Breast epithelium (tissue), 4 donors: ENCODE results near the gene SYT1. TPM values are rescaled to one million over a fixed set of nuclear protein-coding genes. Genes with fewer than 3 reads are reported as not detected.

Experiments
- DNase-seq, 2 donors: peaks; one replicate each; pipeline ENCODE4 v3.0.0-alpha.2; 2019; ENCODE audit warnings: low spot score in 2 of 2
- H3K27ac ChIP-seq, 2 donors: fragments of 200-600 bp; sonication (generic) in 1 of 2; one replicate each; pipeline ENCODE4 v1.5.1; 2016 to 2019; ENCODE audit warnings: mild to moderate bottlenecking in 1 of 2
- H3K27me3 ChIP-seq, 2 donors: fragments of 200-600 bp; sonication (generic) in 1 of 2; one replicate each; pipeline versions ENCODE4 v1.5.1 to v1.6.0; 2017 to 2019; ENCODE audit warnings: control low read depth in 1 of 2, mild to moderate bottlenecking in 1 of 2
- H3K36me3 ChIP-seq: fragments of 200-600 bp; one replicate; pipeline ENCODE4 v1.5.1; 2019
- H3K4me1 ChIP-seq, 2 donors: fragments of 200-600 bp; sonication (generic); one replicate each; pipeline ENCODE4 v1.5.1; 2016 to 2019; ENCODE audit warnings: control low read depth in 1 of 2
- H3K4me3 ChIP-seq, 3 donors: fragments of 200-600 bp; sonication (generic); 1 replicate in 2 of 3; 2 replicates in 1 of 3; pipeline ENCODE4 v1.5.1; 2016 to 2019; ENCODE audit warnings: mild to moderate bottlenecking in 3 of 3, moderate library complexity in 2 of 3
- H3K9me3 ChIP-seq, 2 donors: fragments of 200-600 bp; sonication (generic) in 1 of 2; one replicate each; pipeline ENCODE4 v1.5.1; 2016 to 2019; ENCODE audit warnings: control low read depth in 1 of 2
- CTCF ChIP-seq, 3 donors: fragments of 450-650 bp; IDR thresholded peaks; one replicate each; pipeline ENCODE4 v1.5.1; 2016 to 2017; ENCODE audit warnings: antibody characterized with exemption in 3 of 3, mild to moderate bottlenecking in 3 of 3, moderate library complexity in 3 of 3
- POLR2A ChIP-seq: fragments of 450-650 bp; IDR thresholded peaks from one replicate; pipeline ENCODE4 v1.6.1; 2016; ENCODE audit warnings: antibody characterized with exemption, mild to moderate bottlenecking, moderate library complexity
- POLR2AphosphoS5 ChIP-seq, 3 donors: sonication (generic); formaldehyde crosslinking; IDR thresholded peaks; one replicate each; pipeline ENCODE4 v1.6.1; 2017; ENCODE audit warnings: antibody characterized with exemption in 3 of 3
- intact Hi-C: fragments of 100-400 bp; cut with DNase I; formaldehyde crosslinking; loops from one replicate; pipeline ENCODE4 v1.15.1; 2023; ENCODE audit warnings: low total_unique reads
- total RNA-seq, 3 donors: library from RNA; depleted of rRNA; stranded (reverse); fragments of >200 nt; gene quantifications; one replicate each; pipeline ENCODE4 v1.1.0, GENCODE V29; 2016

Gene SYT1
- total RNA-seq = 1 to 10 TPM; 1.1 to 2.3 (median 1.6) TPM

- Histone ChIP-seq H3K9me3 (no peaks in the 10 kb centered on the region), H3K27me3 (no peaks in the 10 kb centered on the region), H3K4me3 (peak within 1 kb of the TSS; percentile 37 to 74 (median 61)), H3K36me3 (no peaks in the 10 kb centered on the region), H3K27ac (peak within 1 kb of the TSS; percentile 21 to 77), H3K4me1 (no peaks in the 10 kb centered on the region)
- intact Hi-C loops = no loop called here
- TF ChIP-seq POLR2AphosphoS5 (IDR thresholded peaks at IDR 0.05) = no peak
- TF ChIP-seq CTCF (IDR thresholded peaks at IDR 0.05) = no peak
- no peak for TF ChIP-seq POLR2A
- DNase-seq = peak in 1 of 2 donors; percentile 57
Observed at GRCh38 chr12:78864403-78864869, at the start of gene SYT1. Gene SYT1 (plus strand): TSS chr12:78864774.

GRCh38 chr12:78818487-78818886 lies 46.1 kb upstream of the SYT1 start:
- no peak for DNase-seq
- TF ChIP-seq CTCF (IDR thresholded peaks at IDR 0.05) = no peak
- no peak for TF ChIP-seq POLR2AphosphoS5 (IDR thresholded peaks at IDR 0.05)
- no peak for TF ChIP-seq POLR2A
- Histone ChIP-seq H3K36me3 (no peaks in the 10 kb centered on the region), H3K27ac (no peak overlapping the region), H3K27me3 (no peaks in the 10 kb centered on the region), H3K4me1 (no peaks in the 10 kb centered on the region), H3K9me3 (peaks cover 0 to 8% of the 10 kb centered on the region in 2 donors), H3K4me3 (no peak overlapping the region)
- intact Hi-C loops = no loop called here

GRCh38 chr12:78820946-78821345 lies 43.6 kb upstream of the SYT1 start:
- H3K4me3 ChIP-seq = no peak overlapping the region
- H3K27me3 ChIP-seq = no peaks in the 10 kb centered on the region
- intact Hi-C loops = no loop called here
- no peak for DNase-seq
- no peaks in the 10 kb centered on the region for H3K4me1 ChIP-seq
- no peak for TF ChIP-seq CTCF (IDR thresholded peaks at IDR 0.05)
- TF ChIP-seq POLR2AphosphoS5 (IDR thresholded peaks at IDR 0.05) = no peak
- TF ChIP-seq POLR2A = no peak
- no peak overlapping the region for H3K27ac ChIP-seq
- no peaks in the 10 kb centered on the region for H3K36me3 ChIP-seq
- H3K9me3 ChIP-seq = no peaks in the 10 kb centered on the region

- TF ChIP-seq CTCF (IDR thresholded peaks at IDR 0.05) (no peak), POLR2A (no peak), POLR2AphosphoS5 (IDR thresholded peaks at IDR 0.05) (no peak)
- intact Hi-C loops = no loop called here
- Histone ChIP-seq H3K27ac (no peak overlapping the region), H3K36me3 (no peaks in the 10 kb centered on the region), H3K4me3 (no peak overlapping the region), H3K4me1 (no peaks in the 10 kb centered on the region), H3K9me3 (no peaks in the 10 kb centered on the region), H3K27me3 (no peaks in the 10 kb centered on the region)
- DNase-seq = no peak
Observed at GRCh38 chr12:78824918-78825317, 39.7 kb upstream of the SYT1 start.

GRCh38 chr12:78829690-78830089 lies 34.9 kb upstream of the SYT1 start:
- Histone ChIP-seq H3K9me3 (no peaks in the 10 kb centered on the region), H3K4me1 (no peaks in the 10 kb centered on the region), H3K27me3 (no peaks in the 10 kb centered on the region), H3K27ac (no peak overlapping the region), H3K4me3 (no peak overlapping the region), H3K36me3 (no peaks in the 10 kb centered on the region)
- DNase-seq = no peak
- intact Hi-C loops = no loop called here
- TF ChIP-seq POLR2A (no peak), CTCF (IDR thresholded peaks at IDR 0.05) (no peak), POLR2AphosphoS5 (IDR thresholded peaks at IDR 0.05) (no peak)
